Upper lobe of left lung (tissue), 4 donors: ENCODE measurements around the gene OSTM1.

Experiments
- EP300 ChIP-seq, 4 donors: sonication (generic); formaldehyde crosslinking; IDR thresholded peaks; one replicate each; pipeline ENCODE4 v1.5.1; 2017; ENCODE audit warnings: antibody characterized with exemption in 4 of 4, control low read depth in 2 of 4
- TF ChIP-seq, protein P1 (sequence below), 6 experiments: fragments of 450-650 bp in 4 of 6; fragments of 200-600 bp in 2 of 6; sonication (generic) in 2 of 6; IDR thresholded peaks; one replicate each; pipeline ENCODE4 v1.5.1; 2016 to 2019; ENCODE audit warnings: antibody characterized with exemption in 6 of 6

DNA sequence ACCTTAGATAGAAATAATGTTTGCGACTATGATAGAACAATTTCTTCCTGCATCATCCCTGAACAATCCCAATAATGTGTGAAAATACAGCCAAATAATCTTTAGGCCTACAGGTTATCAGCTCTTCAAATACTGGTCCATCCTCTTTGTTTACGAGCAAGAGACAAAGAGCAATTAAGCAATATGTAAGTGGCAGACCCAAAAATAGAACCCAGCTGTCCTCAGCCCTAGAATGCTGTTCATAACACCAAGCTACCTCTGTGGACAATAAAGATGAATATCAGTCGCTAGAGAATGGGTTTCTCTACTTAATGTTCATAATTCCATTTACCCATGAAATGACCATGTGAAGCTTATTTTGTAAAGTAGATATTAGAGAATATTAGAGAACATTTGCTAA is 28.4 kb upstream of the OSTM1 start:
- TF ChIP-seq, protein P1, sequence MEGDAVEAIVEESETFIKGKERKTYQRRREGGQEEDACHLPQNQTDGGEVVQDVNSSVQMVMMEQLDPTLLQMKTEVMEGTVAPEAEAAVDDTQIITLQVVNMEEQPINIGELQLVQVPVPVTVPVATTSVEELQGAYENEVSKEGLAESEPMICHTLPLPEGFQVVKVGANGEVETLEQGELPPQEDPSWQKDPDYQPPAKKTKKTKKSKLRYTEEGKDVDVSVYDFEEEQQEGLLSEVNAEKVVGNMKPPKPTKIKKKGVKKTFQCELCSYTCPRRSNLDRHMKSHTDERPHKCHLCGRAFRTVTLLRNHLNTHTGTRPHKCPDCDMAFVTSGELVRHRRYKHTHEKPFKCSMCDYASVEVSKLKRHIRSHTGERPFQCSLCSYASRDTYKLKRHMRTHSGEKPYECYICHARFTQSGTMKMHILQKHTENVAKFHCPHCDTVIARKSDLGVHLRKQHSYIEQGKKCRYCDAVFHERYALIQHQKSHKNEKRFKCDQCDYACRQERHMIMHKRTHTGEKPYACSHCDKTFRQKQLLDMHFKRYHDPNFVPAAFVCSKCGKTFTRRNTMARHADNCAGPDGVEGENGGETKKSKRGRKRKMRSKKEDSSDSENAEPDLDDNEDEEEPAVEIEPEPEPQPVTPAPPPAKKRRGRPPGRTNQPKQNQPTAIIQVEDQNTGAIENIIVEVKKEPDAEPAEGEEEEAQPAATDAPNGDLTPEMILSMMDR (IDR thresholded peaks at IDR 0.05), result no peak
- no peak for TF ChIP-seq EP300 (IDR thresholded peaks at IDR 0.05)
